Activated naive CD8-positive, alpha-beta T cell treated with anti-CD3 and anti-CD28 coated beads for 36 hours (primary cell): ENCODE data around the gene PRR30. TPM values are rescaled to one million over a fixed set of nuclear protein-coding genes. Genes with fewer than 3 reads are reported as not detected.

Experiments
- DNase-seq: peaks from one replicate; pipeline ENCODE4 v3.0.0; 2021
- H3K27ac Mint-ChIP-seq: one replicate; pipeline ENCODE4 v1.8.0; 2022; ENCODE audit warnings: mild to moderate bottlenecking, moderate library complexity, mixed read lengths
- H3K27me3 Mint-ChIP-seq: one replicate; pipeline ENCODE4 v1.8.0; 2022; ENCODE audit warnings: mild to moderate bottlenecking, mixed read lengths
- H3K36me3 Mint-ChIP-seq: one replicate; pipeline ENCODE4 v1.8.0; 2021; ENCODE audit warnings: mild to moderate bottlenecking, mixed read lengths
- H3K4me1 Mint-ChIP-seq: one replicate; pipeline ENCODE4 v1.8.0; 2021; ENCODE audit warnings: mixed read lengths
- H3K4me3 Mint-ChIP-seq: one replicate; pipeline ENCODE4 v1.8.0; 2022; ENCODE audit warnings: mild to moderate bottlenecking, moderate library complexity, mixed read lengths
- H3K9me3 Mint-ChIP-seq: one replicate; pipeline ENCODE4 v1.8.0; 2022; ENCODE audit warnings: mixed read lengths
- total RNA-seq, 2 experiments: library from RNA; stranded (reverse); gene quantifications; one replicate each; pipeline ENCODE4 v1.2.3, GENCODE V29; 2021

PRR30 gene
- total RNA-seq, 2 experiments from 2014 or later, result not detected

DNA sequence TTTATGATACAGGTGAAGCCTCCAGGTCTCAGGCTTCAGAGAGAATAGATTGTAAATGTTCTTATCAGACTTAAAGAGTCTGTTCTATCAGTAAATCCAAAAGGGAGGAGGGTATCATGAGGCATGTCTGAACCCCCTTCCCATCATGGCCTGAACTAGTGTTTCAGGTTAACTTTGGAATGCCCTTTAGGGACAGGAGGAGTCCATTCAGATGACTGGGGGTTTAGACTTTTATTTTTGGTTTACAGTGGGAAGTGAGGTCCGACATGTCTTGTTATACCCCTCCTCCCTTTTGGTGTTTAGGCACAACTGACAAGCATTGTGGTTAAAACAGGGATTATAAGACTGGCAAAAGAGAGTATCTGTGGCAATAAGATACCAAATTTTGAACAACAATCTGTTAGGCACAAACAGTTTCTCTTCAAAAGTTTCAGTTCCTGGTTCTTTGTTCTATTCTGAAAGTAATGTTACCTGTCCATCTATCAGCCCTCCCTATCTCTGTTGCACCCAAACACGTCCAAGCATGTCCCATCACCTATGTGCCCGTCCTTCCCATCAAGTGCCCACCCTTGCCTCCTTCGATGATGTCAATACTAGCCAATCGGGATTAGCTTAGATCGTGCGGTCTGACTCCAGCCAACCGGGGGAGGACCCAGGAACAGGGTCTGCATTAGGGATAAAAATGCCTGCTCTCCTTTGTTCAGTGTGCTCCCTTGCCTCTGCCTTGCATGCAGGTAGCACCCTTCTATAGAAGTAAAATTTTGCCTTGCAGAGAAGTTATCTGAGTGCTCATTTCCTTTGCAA lies 26.0 kb upstream of the PRR30 start:
- no peak for DNase-seq
- H3K27ac Mint-ChIP-seq, result no peak overlapping the region
- H3K27me3 Mint-ChIP-seq, result no peaks in the 10 kb centered on the region
- H3K9me3 Mint-ChIP-seq, result no peaks in the 10 kb centered on the region
- H3K4me1 Mint-ChIP-seq, result peaks cover 2% of the 10 kb centered on the region
- no peak overlapping the region for H3K4me3 Mint-ChIP-seq
- H3K36me3 Mint-ChIP-seq, result no peaks in the 10 kb centered on the region

- H3K27ac Mint-ChIP-seq, result no peak overlapping the region
- H3K4me3 Mint-ChIP-seq, result no peak overlapping the region
- H3K27me3 Mint-ChIP-seq, result no peaks in the 10 kb centered on the region
Observed at GRCh38 chr2:27162151-27163121, 23.2 kb upstream of the PRR30 start.

GRCh38 chr2:27160191-27160590 lies 21.0 kb upstream of the PRR30 start:
- Mint-ChIP-seq H3K27me3 (no peaks in the 10 kb centered on the region), H3K36me3 (no peaks in the 10 kb centered on the region), H3K9me3 (no peaks in the 10 kb centered on the region), H3K4me3 (no peak overlapping the region), H3K27ac (no peak overlapping the region), H3K4me1 (no peaks in the 10 kb centered on the region)
- DNase-seq, result no peak

More at GRCh38 chr2:27162151-27163121, 23.2 kb upstream of the PRR30 start:
- H3K9me3 Mint-ChIP-seq, result no peaks in the 10 kb centered on the region
- no peaks in the 10 kb centered on the region for H3K36me3 Mint-ChIP-seq
- DNase-seq, result no peak
- no peaks in the 10 kb centered on the region for H3K4me1 Mint-ChIP-seq

GRCh38 chr2:27159271-27159670 lies 20.1 kb upstream of the PRR30 start:
- Mint-ChIP-seq H3K9me3 (no peaks in the 10 kb centered on the region), H3K27me3 (no peaks in the 10 kb centered on the region), H3K27ac (no peak overlapping the region), H3K36me3 (no peaks in the 10 kb centered on the region), H3K4me3 (no peak overlapping the region), H3K4me1 (no peaks in the 10 kb centered on the region)
- DNase-seq, result no peak

- Mint-ChIP-seq H3K4me3 (no peak overlapping the region), H3K4me1 (no peaks in the 10 kb centered on the region), H3K27me3 (no peaks in the 10 kb centered on the region), H3K36me3 (no peaks in the 10 kb centered on the region), H3K27ac (no peak overlapping the region), H3K9me3 (no peaks in the 10 kb centered on the region)
- no peak for DNase-seq
Observed at GRCh38 chr2:27158468-27158867, 19.3 kb upstream of the PRR30 start.

DNA sequence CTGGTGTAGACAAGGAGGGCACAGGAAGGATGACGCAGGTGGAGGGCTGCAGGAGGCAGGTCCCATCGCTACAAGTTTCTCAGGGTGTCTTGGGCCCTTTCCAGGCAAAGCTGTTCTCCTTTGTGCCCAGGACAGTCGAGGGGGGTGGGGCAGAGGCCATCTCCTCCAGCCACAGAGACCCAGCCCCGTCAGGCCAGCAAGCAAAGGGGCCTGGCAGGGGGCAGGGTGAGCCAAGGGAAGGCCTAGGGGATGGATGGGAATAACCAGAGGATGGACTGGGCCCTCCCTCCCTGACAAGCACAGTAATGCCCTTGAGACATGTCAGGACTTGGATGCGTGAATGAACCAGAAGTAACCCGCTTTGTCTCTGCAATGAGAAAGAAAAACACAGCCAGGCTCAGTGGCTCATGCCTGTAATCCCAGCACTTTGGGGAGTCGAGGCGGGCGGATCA lies 15.9 kb upstream of the PRR30 start:
- Mint-ChIP-seq H3K36me3 (no peaks in the 10 kb centered on the region), H3K9me3 (no peaks in the 10 kb centered on the region), H3K4me1 (peaks cover 4% of the 10 kb centered on the region), H3K27ac (no peak overlapping the region), H3K4me3 (no peak overlapping the region), H3K27me3 (no peaks in the 10 kb centered on the region)
- no peak for DNase-seq

DNA sequence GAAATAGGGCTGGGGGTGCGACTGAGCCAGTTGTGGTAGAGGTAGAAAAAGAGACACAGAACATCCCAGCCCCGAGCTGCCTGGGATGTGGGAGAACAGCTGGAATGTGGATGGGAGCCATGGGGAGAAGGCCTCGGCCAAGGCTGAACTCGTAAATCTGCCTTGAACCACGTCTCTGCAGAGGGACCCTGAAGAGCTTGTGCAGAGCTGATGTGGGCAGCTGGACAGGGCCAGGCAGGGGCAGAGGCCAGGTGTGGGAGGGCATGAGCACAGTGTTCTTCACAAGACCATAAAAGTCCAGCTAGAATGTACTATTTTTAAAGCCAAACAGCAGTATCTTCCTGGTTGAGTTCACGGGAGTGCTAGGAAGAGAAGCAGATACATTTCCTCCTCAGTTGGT lies 15.3 kb upstream of the PRR30 start:
- Mint-ChIP-seq H3K27ac (no peak overlapping the region), H3K9me3 (no peaks in the 10 kb centered on the region), H3K4me1 (peaks cover 4% of the 10 kb centered on the region), H3K27me3 (no peaks in the 10 kb centered on the region), H3K36me3 (no peaks in the 10 kb centered on the region), H3K4me3 (no peak overlapping the region)
- no peak for DNase-seq

- Mint-ChIP-seq H3K4me3 (no peak overlapping the region), H3K4me1 (peaks cover 4% of the 10 kb centered on the region), H3K27me3 (no peaks in the 10 kb centered on the region), H3K36me3 (no peaks in the 10 kb centered on the region), H3K9me3 (no peaks in the 10 kb centered on the region), H3K27ac (no peak overlapping the region)
- no peak for DNase-seq
Observed at GRCh38 chr2:27152796-27153464, 13.7 kb upstream of the PRR30 start.

DNA sequence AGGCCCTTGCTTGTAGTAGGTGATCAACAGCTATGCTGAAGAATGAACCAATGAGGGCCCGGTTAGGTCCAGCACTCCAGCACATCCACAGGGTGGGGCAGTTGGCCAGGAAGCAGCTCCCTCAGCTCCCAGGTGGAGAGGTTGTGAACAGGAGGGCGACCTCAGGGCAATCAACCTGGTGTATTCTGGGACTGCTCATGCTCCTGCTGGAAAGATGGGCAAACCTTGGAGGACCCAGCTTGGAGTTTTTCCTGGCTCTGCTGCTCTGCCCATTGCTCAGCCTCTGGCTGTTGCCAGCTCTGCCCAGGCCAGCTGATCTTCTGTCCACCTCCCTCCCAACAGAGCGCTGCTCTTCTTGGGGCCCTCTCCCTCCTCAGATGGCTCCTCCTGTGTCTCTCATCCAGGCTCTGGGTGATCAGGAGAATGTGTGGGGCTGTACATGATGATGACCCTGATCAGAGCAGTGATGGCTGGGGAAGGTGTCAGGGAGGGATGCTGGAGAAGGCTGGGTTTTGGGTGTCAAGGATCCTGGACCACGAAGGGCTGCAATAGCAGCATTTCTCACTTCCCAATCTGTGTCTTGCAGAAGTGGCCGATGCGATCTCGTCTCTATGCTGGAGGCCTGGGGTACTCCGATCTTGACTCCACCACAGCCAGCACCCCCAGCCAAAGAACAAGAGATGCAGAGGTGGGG lies 13.0 kb upstream of the PRR30 start:
- no peaks in the 10 kb centered on the region for H3K36me3 Mint-ChIP-seq

GRCh38 chr2:27150639-27151230 lies 11.5 kb upstream of the PRR30 start:
- no peak overlapping the region for H3K27ac Mint-ChIP-seq
- no peaks in the 10 kb centered on the region for H3K27me3 Mint-ChIP-seq
- DNase-seq, result no peak
- peaks cover 4% of the 10 kb centered on the region for H3K4me1 Mint-ChIP-seq
- no peaks in the 10 kb centered on the region for H3K9me3 Mint-ChIP-seq
- H3K4me3 Mint-ChIP-seq, result no peak overlapping the region
- H3K36me3 Mint-ChIP-seq, result no peaks in the 10 kb centered on the region

More for the DNA sequence above, 13.0 kb upstream of the PRR30 start:
- no peaks in the 10 kb centered on the region for H3K27me3 Mint-ChIP-seq
- peaks cover 4% of the 10 kb centered on the region for H3K4me1 Mint-ChIP-seq
- no peak overlapping the region for H3K4me3 Mint-ChIP-seq
- DNase-seq, result no peak
- H3K27ac Mint-ChIP-seq, result no peak overlapping the region
- H3K9me3 Mint-ChIP-seq, result no peaks in the 10 kb centered on the region

GRCh38 chr2:27149570-27150405 lies 10.6 kb upstream of the PRR30 start:
- Mint-ChIP-seq H3K4me1 (peaks cover 4% of the 10 kb centered on the region), H3K27me3 (no peaks in the 10 kb centered on the region), H3K27ac (no peak overlapping the region), H3K36me3 (no peaks in the 10 kb centered on the region), H3K4me3 (no peak overlapping the region), H3K9me3 (no peaks in the 10 kb centered on the region)
- DNase-seq, result no peak

DNA sequence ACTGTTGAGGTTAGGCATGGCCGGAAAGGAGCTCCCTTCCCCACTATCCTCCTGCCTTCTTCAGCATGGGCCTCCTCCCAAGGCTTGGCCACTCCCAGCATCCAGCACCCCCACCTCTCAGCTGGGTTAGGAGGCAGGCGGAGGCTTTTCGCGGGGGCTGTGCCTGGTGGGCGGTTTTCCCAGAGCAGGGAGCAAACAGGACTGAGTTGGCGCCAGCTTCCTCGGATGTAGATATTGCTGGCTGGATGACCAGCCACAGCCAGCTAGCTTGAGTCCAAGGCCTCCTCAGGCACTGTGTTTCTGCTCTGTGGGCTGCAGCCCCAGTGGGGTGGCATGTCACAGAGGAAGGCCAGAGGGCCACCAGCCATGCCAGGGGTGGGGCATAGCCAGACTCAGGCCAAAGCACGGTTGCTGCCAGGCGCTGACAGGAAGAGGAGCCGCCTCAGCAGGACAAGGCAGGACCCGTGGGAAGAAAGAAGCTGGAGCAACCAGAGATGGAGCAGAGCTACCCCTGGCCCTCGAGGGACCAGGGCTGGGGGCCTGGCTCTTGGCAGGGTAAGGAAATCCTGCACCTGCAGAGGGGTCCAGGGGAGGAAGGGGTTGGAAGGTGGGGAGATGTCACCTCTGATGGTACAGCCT lies 9.7 kb upstream of the PRR30 start, which contains the start of gene TCF23:
TCF23 (plus strand) TSS at position 204 of the 639 bp plus-strand sequence; CDS start at position 334, 130 bp downstream.
- H3K36me3 Mint-ChIP-seq, result no peaks in the 10 kb centered on the region
- peaks cover 3% of the 10 kb centered on the region for H3K27me3 Mint-ChIP-seq
- H3K4me1 Mint-ChIP-seq, result peaks cover 4% of the 10 kb centered on the region
- H3K9me3 Mint-ChIP-seq, result no peaks in the 10 kb centered on the region
- H3K27ac Mint-ChIP-seq, result no peak within 1 kb of the TSS
- no peak within 1 kb of the TSS for H3K4me3 Mint-ChIP-seq
- no peak for DNase-seq

DNA sequence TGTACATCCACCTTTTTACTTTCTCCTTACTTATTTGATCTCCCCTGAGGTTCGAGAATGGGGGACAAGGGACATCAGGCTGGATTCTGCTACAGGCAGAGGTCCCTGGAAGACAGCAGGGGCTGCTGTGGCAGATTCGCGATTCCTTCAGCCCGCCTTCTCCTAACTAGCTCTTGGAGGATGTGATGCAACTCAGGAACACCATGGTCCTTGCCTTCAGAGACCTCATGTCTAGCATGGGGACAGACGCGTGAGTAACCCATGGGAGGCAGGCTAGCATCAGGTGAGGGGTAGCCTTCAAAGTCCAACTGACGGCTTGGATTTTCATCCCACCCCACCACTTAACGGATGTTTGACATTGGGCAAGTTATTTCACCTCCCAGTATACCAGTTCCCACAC lies 8.7 kb upstream of the PRR30 start:
- H3K27ac Mint-ChIP-seq, result no peak overlapping the region
- H3K27me3 Mint-ChIP-seq, result peaks cover 9% of the 10 kb centered on the region
- H3K4me1 Mint-ChIP-seq, result peaks cover 4% of the 10 kb centered on the region
- peaks cover 2% of the 10 kb centered on the region for H3K9me3 Mint-ChIP-seq
- no peak for DNase-seq
- no peak overlapping the region for H3K4me3 Mint-ChIP-seq
- no peaks in the 10 kb centered on the region for H3K36me3 Mint-ChIP-seq
